Measurements from ENCODE around the gene PRRC2B.
A peak's percentile ranks its signal among the peaks of the same experiment; 100 is the strongest.

The PRRC2B gene

DNA sequence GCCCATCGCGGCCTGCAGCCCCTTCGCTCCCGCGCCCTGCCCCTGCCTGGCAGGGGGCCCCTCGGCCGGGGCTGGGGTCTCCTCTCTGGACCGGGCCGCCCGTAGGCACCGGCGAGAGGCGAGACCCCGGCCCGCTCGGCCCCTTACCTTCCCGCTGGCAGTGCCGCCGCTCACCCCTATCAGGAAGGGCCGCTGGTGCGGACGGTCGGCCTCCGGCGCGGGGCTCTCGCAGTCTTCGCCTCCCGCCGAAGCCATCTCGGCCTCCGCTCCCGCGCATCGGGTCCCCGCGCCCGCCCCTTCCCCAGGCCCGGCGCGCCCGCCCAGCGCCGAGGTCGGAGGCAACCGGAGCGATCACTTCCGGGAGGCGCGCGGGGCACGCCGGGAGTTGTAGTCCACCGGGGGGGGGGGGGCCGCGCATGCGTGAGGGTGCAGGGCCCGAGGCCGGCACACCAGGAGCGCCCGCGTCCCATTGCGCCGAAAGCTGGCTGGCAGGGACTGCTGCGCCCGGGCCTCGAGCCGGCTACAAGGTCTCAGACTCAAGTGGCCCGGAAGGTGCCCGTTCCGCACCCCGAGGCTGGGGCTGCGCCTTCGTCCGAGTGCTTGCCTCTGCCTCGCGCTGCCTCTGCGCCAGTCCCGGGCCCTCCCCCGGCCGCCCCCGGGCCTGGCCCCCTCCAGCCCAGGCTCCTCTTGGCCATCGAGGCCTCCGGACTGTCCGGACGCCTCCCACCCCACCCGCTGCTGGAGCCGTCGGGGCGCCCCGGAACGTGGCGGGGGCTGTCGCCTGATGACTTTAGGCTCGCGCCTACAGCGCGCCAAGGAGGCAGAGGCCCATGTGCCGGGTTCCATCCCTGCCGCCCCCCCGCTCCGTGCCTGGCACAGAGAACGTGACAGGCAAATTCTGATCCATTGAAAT, 137.3 kb downstream of the PRRC2B start, which contains the start of gene UCK1:
TSS of gene UCK1 (minus strand) at position 344 of the 913 bp plus-strand sequence. CDS start at position 255, 89 bp downstream.
- peak; percentile 35 for DNase-seq (ENCODE audit: low read depth)
- TF ChIP-seq, protein P1, sequence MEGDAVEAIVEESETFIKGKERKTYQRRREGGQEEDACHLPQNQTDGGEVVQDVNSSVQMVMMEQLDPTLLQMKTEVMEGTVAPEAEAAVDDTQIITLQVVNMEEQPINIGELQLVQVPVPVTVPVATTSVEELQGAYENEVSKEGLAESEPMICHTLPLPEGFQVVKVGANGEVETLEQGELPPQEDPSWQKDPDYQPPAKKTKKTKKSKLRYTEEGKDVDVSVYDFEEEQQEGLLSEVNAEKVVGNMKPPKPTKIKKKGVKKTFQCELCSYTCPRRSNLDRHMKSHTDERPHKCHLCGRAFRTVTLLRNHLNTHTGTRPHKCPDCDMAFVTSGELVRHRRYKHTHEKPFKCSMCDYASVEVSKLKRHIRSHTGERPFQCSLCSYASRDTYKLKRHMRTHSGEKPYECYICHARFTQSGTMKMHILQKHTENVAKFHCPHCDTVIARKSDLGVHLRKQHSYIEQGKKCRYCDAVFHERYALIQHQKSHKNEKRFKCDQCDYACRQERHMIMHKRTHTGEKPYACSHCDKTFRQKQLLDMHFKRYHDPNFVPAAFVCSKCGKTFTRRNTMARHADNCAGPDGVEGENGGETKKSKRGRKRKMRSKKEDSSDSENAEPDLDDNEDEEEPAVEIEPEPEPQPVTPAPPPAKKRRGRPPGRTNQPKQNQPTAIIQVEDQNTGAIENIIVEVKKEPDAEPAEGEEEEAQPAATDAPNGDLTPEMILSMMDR (IDR thresholded peaks at IDR 0.05; ENCODE audit: control insufficient read depth, extremely low read depth, insufficient read depth), result no peak
- H3K4me3 ChIP-seq (ENCODE audit: low read depth, low read length), result peak within 1 kb of the TSS; percentile 76

DNA sequence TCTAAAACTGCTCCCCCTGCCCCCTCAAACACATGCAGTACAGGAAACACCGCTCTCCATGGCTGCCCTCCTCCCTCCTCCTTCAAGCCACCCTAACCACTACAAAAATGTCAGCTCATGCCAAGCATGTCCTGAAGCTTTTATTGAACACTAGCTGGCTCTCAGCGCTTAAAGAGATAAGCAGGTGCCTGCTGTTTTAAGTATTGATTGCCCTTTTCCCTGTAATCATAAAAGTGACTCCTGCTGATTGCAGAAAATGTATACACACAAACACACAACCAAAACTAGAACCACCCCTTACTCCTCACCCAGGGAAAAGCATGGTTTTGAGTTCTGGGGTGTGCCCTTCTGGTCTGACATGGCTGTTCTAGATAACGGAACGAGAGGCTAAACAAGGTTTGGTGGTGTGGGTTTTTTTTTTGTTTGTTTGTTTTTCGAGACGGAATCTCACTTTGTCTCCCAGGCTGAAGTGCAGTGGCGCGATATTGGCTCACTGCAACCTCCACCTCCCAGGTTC, 140.9 kb downstream of the PRRC2B start:
- TF ChIP-seq, protein P1 (IDR thresholded peaks at IDR 0.05; ENCODE audit: control insufficient read depth, extremely low read depth, insufficient read depth), result no peak
- no peak for DNase-seq (ENCODE audit: low read depth)
- no peak overlapping the region for H3K4me3 ChIP-seq (ENCODE audit: low read depth, low read length)

DNA sequence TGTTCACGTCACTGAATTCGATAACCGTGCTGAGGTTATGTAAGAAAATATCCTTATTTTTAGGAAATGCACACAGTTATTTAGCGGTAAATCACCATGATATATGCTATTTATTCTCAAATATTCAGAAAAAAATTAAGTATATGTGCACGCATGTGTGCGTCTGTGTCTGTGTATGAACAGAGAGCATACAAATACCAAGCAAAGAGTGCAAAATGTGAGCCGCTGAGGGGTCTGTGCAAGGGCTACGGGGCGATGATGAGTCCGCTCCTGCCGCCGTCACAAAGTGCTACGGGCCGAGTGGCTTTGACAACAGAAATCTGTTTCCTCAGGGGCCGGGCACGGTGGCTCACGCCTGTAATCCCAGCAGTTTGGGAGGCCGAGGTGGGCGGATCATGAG, 144.1 kb downstream of the PRRC2B start:
- TF ChIP-seq, protein P1 (IDR thresholded peaks at IDR 0.05; ENCODE audit: control insufficient read depth, extremely low read depth, insufficient read depth), result no peak
- no peak for DNase-seq (ENCODE audit: low read depth)
- H3K4me3 ChIP-seq (ENCODE audit: low read depth, low read length), result no peak overlapping the region

DNA sequence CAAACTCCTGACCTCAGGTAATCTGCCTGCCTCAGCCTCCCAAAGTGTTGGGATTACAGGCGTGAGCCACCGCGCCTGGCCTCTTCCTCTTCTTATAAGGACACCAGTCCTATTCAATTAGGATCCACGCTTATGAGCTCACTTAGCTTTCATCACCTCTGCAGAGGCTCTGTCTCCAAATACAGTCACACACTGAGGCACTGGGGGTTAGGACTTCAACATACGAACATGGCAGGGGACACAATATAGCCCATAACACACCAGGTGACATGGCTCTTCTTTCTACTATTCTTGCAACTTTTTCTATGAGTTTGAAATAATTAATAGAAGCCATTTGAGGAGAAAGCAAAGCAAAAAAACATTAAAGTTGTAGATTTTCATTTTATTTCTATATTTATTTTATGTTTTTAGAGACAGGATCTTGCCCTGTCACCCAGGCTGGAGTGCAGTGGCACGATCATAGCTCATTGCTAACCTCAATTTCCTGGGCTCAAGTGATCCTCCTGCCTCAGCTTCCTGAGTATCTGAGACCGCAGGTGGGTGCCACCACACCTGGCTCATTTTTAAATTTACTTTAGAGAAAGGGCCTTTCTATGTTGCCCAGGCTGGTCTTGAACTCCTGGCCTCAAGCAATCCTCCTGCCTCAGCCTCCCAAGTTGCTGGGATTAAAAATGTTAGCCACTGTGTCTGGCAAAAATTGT, 145.5 kb downstream of the PRRC2B start:
- no peak for DNase-seq (ENCODE audit: low read depth)
- TF ChIP-seq, protein P1 (IDR thresholded peaks at IDR 0.05; ENCODE audit: control insufficient read depth, extremely low read depth, insufficient read depth), result no peak
- no peak overlapping the region for H3K4me3 ChIP-seq (ENCODE audit: low read depth, low read length)

DNA sequence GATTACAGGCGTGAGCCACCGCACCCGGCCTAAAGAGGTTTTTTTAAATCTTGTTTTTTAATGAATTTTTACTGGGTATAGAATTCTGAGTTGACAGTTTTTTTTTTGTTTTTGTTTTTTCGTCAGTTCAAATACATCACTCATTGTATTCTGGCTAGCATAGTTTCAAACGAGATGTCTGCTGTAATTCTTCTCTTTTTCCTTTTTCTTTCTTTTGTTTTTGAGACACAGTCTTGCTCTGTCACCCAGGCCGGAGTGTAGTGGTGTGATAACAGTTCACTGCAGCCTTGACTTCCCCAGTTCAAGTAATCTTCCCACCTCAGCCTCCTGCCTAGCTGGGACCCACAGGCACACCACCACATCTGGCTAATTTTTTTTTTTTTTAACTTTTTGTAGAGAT, 149.3 kb downstream of the PRRC2B start:
- TF ChIP-seq, protein P1 (IDR thresholded peaks at IDR 0.05; ENCODE audit: control insufficient read depth, extremely low read depth, insufficient read depth), result no peak
- no peak for DNase-seq (ENCODE audit: low read depth)
- no peak overlapping the region for H3K4me3 ChIP-seq (ENCODE audit: low read depth, low read length)

DNA sequence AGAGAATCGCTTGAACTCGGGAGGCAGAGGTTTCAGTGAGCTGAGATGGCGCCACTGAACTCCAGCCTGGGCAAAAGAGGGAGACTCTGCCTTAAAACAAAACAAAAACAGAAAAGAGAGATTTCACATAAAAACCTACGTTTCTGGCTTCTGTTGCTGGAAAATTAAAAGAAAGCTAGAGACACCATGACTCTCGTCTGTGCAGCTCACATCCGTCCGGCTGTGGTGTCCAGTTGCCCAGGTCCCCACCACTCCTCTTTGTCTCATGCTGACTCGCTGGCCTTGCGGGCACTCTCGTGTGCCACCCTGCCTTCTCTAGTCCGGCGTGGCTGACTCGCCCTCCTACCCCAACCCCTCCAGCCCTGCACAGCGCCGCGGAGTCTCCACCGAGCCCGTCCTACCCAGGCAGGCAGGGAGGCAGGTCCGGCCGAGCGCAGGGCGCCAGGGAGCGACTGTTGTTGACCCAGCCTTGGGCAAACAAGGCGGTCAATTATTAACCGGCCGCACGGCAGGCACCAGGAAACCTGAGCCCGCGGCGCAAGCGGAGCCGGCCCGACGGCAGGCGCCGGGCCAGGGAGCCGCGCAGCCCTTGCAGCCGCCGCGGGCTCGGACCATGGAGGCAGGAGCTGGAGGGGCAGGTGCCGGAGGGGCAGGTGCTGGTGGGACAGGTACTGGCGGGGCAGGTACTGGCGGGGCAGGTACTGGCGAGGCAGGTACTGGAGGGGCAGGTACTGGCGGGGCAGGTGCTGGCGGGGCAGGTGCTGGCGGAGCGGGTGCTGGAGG, 151.3 kb downstream of the PRRC2B start, which contains the start of gene PRRT1B:
TSS of gene PRRT1B (plus strand) at position 521 of the 783 bp plus-strand sequence. CDS start at position 614, 93 bp downstream.
- TF ChIP-seq, protein P1 (IDR thresholded peaks at IDR 0.05; ENCODE audit: control insufficient read depth, extremely low read depth, insufficient read depth), result 0 out of 2 replicates have a peak, but pooled peaks have one; percentile 14
- peak; percentile 85 for DNase-seq (ENCODE audit: low read depth)
- peak within 1 kb of the TSS; percentile 56 for H3K4me3 ChIP-seq (ENCODE audit: low read depth, low read length)

All from LNCaP clone FGC (cell line).